KBM-7 (cell line): ENCODE measurements around the gene MEIOB.
"Not testable (repeated sequence)": the region's sequence is repeated elsewhere in the genome, so short reads cannot be mapped to it uniquely, and the experiment has no call there.

Source experiments
- DNase-seq: peaks from one replicate; pipeline ENCODE4 v3.0.0-alpha.2; 2015
- in situ Hi-C: fragments of 300-500 bp; cut with MboI; formaldehyde crosslinking; loops from 2 replicates; pipeline ENCODE4 v1.14.3; 2020; ENCODE audit warnings: low sequenced_read_pairs, low pct_unique_long_range_greater_than_20kb, mixed read lengths

Gene MEIOB

DNA sequence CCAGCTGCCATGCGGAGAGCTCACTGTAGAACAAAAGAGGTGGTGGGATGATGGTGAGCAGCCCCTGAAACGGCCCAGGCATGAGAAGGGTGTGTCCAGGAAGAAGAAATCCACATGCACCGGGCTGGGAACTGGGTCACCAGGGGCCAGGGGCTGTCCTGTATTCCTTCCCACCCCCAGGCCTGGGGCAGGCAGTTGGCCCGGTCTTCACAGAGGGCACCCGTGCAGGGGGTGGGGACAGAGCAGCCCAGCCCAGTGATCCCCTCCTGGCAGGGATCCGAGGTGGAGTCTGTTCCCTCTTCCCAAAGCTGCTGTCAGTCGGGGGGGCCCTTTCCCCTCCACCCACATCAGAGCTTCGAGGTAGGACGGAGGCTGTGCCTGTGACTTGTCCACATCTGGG, 37.0 kb upstream of the MEIOB start:
- no peak for DNase-seq
- in situ Hi-C loops: no loop called here

DNA sequence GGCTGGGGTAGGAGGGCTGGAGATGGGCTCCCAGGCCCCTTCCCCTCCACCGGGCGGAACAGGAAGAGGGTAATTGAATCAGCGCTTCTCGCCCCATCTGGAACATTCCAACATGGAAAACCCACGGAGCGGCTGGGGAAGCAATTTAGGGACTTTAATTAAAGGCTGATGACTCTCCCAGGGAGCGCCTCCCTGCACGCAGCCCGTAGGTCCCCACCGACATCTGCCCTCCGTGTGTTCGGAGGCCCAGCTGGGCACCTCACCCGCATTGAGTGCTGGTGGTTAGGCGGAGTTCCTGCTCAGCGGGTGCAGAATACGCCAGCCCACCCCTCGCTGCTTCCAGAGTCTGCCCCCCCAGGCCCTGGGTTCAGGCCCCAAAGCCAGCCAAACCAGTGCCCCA, 36.2 kb upstream of the MEIOB start:
- in situ Hi-C loops: no loop called here
- DNase-seq: no peak

DNA sequence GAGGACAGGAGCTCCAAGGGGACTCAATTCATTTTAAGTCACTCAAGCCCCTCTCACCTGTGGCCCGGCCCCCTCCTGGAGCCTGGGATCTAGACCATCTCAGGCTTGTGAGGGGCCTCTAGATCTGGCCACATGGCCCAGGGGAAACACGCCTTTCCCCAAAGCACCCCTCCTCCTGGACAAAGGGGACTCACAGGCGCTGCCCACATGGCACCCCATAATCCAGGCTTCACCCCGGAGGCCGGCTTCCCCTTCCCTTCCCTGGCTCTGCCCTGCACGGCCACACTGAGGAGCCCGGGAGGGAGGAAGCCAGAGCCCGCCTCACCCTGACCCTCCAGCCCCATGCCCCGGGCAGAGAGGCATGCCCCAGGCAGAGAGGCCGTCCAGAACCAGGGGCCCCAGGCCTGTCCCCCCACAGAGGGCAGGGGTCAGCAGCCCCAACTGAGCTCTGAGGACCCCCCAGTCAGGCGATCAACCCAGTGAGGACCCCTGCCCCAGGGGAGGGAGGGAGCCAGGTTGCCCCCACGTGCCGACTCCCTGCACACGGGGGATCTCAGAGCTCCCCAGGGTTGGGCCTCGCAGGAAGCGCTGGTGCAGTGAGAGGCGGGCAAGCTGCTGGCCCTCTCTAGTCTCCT, 35.4 kb upstream of the MEIOB start:
- no peak for DNase-seq
- in situ Hi-C loops: no loop called here

DNA sequence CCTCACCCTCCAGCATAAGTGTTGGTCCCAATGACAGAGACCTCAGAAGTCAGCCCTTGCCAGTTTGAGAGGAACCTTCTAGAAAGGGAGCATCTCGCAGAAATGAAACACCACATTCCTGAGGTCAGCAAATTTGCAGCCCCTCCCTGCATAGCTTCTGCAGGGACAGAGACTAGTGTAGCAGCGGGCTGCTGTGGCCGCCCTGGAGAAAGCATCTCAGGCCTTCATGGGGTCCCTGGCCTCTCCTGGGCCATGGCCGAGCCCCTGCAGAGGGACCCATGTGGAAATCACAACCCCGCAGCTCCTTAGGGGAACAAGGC, 34.8 kb upstream of the MEIOB start:
- DNase-seq: no peak
- in situ Hi-C loops: no loop called here

DNA sequence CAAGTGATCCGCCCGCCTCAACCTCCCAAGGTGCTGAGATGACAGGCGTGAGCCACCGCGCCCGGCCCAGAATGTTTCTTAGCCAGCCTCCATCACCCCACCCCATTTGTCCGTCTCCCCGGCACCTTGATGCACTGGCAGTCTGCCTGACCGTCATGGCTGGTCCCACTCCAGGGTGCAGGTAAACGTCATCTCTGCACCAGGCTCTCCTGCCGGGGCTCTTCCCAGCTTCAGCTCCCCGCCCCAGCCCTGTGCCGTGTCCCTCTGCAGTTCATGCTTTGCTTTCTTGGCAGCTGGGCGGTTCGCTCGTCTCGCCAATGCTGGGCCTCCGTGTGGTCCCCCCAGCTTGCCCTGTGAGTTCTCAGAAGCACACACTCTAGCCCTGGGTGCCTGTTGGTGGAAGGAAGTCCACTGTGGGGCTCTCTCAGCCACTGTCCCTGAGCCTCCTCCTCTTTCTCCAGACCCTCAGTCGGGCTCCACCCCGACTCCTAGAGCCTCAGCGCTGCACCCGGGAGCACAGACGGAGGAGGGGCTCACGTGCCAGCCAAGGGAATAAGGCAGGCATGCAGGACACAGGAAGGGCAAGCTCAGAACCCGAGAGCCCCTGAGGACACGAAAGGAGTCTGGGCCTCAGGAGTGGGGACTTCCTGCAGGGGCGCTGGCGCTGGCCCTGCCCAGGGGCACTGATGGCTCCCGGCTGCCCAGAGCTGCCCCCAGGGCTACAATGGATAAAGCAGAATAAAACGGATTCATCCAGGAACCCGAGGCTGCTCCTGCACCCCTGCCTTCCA, 34.3 kb upstream of the MEIOB start:
- no peak for DNase-seq
- in situ Hi-C loops: no loop called here

DNA sequence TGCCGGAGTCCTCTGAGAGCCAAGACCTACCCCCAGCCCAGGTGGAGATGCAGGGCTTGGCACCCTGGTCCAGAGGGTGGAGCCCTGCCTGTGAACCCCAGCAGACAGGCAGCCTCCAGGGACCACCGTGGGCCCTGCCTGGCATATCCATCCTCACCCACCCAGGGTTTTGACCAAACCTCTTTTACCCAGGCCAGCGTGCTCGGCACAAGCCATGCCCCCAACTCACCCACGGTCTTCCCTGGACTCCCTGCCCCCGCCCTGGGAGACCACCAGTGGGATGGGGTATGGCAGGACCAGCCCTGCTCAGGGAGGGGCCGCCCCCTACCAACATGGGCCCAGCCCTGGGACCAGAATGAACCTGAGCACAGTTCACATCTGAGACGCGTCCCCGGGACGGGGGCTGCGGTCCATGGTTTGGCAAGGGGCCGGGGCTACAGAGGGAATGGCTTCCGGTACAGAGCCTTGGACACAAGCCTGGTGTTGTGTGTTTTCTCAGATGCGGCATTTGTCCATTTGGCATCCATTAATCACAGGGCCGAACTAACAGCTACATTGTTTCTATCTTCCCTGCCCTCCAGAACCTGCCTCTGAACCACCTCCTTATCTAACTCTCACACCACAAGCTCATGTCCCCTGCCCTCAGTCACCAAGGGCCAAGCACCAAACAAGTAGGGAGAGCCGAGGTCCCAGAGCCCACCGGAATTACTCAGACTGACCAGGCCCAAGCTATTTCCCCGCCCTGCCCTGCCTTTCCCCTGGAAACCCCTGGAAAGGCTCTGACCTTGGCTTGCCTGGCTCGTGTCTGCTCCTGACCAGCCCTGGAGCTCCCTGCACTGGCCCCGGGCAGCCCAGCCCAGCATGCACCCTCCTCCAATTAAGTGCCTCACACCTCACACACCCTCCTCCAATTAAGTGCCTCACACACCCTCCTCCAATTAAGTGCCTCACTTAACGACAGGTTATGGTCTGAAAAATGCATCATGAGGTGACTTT, 32.2 kb upstream of the MEIOB start:
- in situ Hi-C loops: no loop called here
- DNase-seq: no peak

DNA sequence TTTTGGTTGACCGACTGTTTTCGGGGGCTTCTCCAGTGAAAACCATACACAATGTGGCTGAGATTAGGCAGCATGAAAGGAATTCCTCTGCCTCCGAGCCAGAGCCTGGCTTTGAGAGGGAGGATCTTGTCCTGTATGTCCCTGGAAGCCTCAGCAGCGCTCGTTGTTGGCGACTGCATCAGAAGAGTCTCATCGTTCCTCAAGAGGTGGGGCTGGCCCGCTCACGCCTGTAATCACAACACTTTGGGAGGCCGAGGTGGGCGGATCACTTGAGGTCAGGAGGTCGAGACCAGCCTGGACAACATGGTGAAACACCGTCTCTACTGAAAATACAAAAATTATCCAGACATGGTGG, 31.2 kb upstream of the MEIOB start:
- in situ Hi-C loops: no loop called here

DNA sequence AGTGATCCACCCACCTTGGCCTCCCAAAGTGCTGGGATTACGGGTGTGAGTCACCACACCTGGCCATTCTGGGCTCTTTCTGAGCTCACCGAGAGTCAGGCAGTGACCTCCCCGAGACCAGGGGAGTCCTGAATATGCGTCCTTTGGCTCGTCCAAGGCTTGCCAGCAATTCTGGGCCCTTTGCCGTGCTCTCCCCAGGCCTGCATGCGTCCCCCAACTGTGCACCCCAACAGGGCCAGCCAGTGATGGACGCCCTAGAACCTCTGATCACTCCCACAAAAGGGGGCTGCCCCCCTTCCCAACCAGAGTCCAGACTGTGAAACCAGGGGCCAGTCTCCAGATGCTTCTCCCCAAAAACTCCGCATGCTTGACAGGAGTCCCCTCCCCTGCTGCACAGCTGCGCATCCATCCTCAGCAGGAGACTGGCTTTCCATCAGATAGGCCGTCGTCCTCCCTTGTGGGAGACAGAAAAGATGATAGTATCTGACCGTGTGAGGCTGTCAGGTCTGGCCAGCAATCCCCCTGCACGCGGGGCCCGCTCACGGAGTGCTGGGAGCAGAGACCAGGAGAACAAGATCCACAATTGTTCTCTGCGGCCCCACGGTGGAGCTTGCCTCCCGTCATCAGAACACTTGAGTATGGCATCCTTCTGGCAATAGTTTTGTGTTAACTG, 30.7 kb upstream of the MEIOB start:
- DNase-seq: no peak
- in situ Hi-C loops: no loop called here

More for the DNA sequence above, 31.2 kb upstream of the MEIOB start:
- no peak for DNase-seq

DNA sequence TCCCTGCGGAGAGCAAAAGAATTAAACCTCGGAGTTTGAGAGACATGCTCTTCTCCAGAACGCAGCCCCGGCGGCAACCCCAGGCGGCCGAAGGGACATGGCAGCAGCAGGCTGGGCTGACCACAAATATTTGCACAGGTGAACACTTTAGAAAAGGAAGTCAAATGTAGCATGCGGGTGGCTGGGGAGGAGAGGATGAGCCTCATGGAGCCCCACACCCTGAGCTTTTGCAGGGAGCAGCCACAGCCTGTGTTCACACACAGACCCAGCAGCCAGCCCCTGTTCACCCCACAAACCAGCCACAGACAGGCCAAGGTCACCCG, 28.4 kb upstream of the MEIOB start:
- in situ Hi-C loops: no loop called here

DNA sequence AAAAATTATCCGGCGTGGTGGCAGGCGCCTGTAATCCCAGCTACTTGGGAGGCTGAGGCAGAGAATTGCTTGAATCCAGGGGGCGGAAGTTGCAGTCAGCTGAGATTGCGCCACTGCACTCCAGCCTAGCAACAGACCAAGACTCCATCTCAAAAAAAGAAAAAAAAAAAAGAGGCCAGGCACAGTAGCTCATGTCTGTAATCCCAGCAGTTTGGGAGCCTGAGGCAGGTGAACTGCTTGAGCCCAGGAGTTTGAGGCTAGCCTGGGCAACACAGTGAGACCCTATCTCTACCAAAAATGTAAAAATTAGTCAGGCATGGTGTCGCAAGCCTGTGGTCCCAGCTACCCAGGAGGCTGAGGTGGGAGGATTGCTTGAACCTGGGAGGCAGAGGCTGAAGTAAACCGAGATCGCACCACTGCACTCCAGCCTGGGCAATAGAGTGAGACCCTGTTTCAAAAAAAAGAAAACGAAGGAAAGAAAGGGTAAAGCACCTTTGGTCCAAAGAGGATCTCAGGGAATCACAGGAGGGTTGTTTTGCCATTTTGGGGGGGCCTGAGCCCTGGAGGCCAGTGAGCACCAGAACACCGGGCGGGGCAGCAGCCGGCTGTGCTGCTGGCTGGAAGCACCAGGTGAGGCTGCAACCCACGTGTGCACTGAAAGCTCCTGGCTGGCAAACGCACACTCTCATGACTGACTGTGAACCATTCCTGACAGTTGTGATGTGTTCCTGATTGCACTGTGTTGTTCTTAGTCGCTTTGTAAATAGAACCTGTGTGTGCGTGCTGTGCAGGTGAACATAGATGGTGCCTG, 27.9 kb upstream of the MEIOB start:
- DNase-seq: no peak
- in situ Hi-C loops: no loop called here

More for the DNA sequence above, 28.4 kb upstream of the MEIOB start:
- DNase-seq: no peak

DNA sequence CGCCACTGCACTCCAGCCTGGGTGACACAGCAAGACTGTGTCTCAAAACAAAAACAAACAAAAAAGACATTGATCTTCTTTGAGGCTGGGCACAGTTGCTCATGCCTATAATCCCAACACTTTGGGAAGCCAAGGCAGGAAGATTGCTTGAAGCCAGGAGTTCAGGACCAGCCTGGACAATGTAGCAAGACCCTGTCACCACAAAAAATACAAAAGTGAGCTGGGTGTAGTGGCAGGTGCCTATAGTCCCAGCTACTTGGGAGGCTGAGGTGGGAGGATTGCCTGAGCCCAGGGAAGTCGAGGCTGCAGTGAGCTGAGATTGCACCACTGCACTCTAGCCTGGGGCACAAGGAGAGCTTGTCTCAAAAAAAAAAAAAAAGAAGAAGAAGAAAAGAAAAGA, 25.7 kb upstream of the MEIOB start:
- in situ Hi-C loops: not testable (repeated sequence)

DNA sequence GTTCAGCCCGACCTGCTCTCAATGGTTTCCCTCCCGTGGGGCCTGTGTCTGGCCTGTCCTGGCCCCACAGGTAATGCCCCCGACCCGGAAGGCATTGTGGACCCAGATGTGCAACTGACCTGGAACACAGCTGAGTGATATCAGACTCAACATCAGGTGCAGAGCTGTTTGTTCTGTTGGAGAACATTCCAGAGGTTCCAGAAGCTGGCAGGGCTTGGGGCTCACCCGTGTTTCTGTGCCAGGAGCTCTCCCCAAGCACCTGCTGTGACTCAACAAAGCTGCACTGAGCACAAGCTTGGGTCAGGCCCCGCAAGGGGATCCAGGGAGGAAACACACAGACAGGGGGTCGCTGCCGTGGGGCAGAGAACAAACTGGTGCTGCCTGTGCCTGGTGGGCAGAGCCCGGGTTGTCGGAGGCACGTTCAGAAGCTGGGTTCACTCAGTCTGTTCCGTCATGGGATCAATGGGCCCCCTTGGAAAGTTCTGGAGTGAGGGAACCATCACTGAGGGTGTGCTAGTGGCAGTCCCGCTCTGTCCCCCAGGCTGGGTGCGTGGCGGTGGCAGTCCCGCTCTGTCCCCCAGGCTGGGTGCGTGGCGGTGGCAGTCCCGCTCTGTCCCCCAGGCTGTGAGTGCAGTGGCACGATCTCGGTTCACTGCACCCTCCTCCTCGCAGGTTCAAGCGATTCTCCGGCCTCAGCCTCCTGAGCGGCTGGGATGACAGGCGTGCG, 24.1 kb upstream of the MEIOB start:
- in situ Hi-C loops: no loop called here
- no peak for DNase-seq

More for the DNA sequence above, 25.7 kb upstream of the MEIOB start:
- DNase-seq: not testable (repeated sequence)

DNA sequence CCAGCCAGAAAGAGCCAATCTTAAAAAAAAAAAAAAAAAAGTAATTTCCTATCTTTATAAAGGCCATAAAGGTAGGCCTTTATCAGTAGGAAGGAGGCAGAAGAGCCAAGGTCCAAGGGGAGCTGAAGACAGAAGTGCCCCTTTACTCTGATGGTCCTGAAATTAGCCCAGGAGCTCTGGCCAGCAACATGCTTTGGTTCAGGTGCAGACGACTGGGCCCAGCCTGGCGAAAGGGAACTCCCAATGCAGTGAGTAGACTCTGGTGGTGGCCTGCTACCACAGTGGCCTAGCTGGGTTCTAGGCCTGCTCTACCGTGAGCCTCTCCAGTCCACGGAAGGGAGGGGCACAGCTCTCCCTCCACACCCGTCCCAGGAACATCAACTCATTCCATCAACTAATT, 23.1 kb upstream of the MEIOB start:
- in situ Hi-C loops: no loop called here
- no peak for DNase-seq

DNA sequence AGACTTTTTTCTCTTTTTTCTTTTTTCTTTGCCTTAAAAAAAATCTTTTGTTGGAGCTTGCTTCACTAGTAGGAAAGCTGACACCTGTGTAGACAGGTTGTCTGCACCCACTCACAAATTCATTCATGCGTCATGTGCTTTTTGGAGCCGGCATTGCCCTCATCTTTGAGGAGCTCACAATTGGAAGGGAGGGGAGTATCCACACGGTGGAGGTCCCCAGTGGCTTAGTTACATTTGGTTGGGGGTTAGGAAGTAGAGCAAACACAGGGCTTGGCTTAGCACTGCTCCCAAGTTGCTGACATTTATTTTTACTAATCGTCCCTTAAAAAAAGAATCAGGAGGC, 18.7 kb upstream of the MEIOB start:
- in situ Hi-C loops: no loop called here
- DNase-seq: no peak

DNA sequence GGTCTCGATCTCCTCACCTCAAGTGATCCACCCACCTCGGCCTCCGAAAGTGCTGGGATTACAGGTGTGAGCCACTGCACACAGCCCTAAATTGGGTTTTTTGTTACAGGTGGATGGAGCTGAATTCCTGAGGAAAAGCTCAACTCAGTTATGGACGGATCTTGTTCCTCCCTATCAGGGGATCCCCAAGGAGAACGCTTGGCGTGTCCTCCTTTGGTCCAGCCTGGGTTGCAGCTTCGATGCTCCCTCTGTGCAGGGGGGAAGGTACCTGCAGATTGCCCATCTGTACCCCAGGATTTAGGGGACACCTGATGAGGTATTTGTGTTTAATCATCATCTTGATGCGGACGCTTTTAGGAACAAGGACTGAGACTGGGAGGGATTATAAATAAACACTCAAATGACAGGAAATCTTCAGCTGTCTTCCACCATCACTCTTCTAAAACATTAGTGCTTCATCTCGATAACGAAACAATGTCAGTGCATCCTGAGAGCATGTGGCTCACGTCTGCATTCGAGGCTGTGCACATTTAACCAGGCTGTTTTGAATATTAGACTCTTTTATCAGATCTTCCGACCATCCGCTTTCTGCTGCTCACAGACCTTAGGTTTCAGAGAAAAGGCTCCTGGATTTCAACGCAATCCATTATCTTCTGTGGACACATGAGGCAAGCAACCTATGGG, 18.2 kb upstream of the MEIOB start:
- DNase-seq: no peak
- in situ Hi-C loops: no loop called here

DNA sequence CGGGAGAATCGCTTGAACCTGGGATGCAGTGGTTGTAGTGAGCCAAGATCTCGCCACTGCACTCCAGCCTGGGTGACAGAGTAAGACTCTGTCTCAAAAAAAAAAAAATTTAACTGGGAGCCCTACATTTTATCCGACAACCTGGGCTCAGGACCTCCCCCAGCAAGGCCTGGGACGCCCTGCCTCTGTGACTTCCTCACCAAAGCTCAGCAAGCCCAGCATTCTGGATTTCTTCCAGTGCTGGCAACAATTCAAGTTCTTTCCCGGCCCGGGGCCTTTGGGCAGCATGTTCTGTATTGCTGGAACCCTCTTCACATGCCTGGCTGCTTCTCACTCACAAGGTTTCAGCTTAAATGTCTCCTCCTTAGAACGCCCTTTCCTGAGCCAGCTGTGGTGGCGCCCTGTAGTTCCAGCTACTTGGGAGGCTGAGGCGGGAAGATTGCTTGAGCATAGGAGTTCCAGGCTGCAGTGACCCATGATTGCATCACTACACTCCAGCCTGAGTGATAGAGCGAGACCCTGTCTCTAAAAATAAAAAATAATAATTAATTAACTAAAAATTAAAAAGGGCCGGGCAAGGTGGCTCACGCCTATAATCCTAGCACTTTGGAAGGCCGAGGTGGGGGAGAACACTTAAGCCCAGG, 15.9 kb upstream of the MEIOB start:
- in situ Hi-C loops: no loop called here
- DNase-seq: no peak

DNA sequence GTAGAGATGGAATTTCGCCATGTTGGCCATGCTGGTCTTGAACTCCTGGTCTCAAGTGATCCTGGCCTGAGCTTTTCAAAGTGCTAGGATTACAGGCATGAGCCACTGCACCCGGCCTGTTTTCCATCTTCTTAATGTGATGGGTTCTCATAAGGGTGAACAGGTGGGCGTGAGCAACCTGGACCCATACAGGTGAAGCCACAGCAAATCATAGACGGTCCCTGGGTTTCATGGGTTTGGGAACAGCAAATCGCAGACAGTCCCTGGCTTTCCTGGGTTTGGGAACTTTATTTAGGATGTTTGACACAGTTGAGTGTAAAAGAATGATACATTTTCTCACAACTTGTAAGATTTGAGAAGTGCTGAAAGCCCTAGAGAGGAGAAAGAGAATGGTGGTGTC, 12.9 kb upstream of the MEIOB start:
- in situ Hi-C loops: no loop called here

More for the DNA sequence above, 12.9 kb upstream of the MEIOB start:
- DNase-seq: no peak
